OCI-LY3 (cell line): ENCODE data around the gene ZNF827.
A peak's percentile ranks its signal among the peaks of the same experiment; 100 is the strongest.

Source experiments
- H2AFZ ChIP-seq: fragments of 200-600, 300-600 bp; shearing (Covaris generic); 2 replicates; pipeline ENCODE4 v1.6.0; 2014; ENCODE audit warnings: antibody characterized with exemption, low read depth, low read length
- H3K27ac ChIP-seq: fragments of 200-600, 300-600 bp; sonication (generic); 2 replicates; pipeline ENCODE4 v1.5.1; 2014; ENCODE audit warnings: mild to moderate bottlenecking, low read length, moderate library complexity, mixed read lengths
- H3K27me3 ChIP-seq: fragments of 200-600, 300-600 bp; sonication (generic); 2 replicates; pipeline ENCODE4 v1.6.1; 2014; ENCODE audit warnings: low read depth, low read length, mixed read lengths
- H3K36me3 ChIP-seq: fragments of 200-600, 300-600 bp; sonication (generic); replicated peaks from 2 replicates; pipeline ENCODE3; 2014; ENCODE audit warnings: low read depth, low read length, mixed read lengths
- H3K4me1 ChIP-seq: fragments of 300-600, 200-600 bp; sonication (generic); 2 replicates; pipeline ENCODE4 v1.6.1; 2014; ENCODE audit warnings: low read length, mixed read lengths
- H3K4me2 ChIP-seq: fragments of 200-600, 300-600 bp; sonication (generic); 2 replicates; pipeline ENCODE4 v1.6.1; 2014; ENCODE audit warnings: low read length, mixed read lengths
- H3K4me3 ChIP-seq: fragments of 300-600, 200-600 bp; sonication (generic); 2 replicates; pipeline ENCODE4 v1.5.1; 2014; ENCODE audit warnings: antibody characterized with exemption, mild to moderate bottlenecking, low read length, moderate library complexity
- H3K79me2 ChIP-seq: fragments of 300-600, 200-600 bp; shearing (Covaris generic); 2 replicates; pipeline ENCODE4 v1.6.1; 2014; ENCODE audit warnings: mild to moderate bottlenecking, low read length, mixed read lengths
- H3K9ac ChIP-seq: fragments of 300-600, 200-600 bp; shearing (Covaris generic); 2 replicates; pipeline ENCODE4 v1.6.0; 2014; ENCODE audit warnings: mild to moderate bottlenecking, low read length, moderate library complexity
- H3K9me3 ChIP-seq: fragments of 200-600, 300-600 bp; shearing (Covaris generic); 2 replicates; pipeline ENCODE4 v1.6.1; 2014; ENCODE audit warnings: low read length, mixed read lengths; ENCODE audit not compliant: insufficient read depth
- H4K20me1 ChIP-seq: fragments of 200-600, 300-600 bp; sonication (generic); 2 replicates; pipeline ENCODE4 v1.6.1; 2016; ENCODE audit warnings: low read length, mixed read lengths; ENCODE audit not compliant: insufficient read depth
- EZH2phosphoT487 ChIP-seq: fragments of 200-600 bp; shearing (Covaris generic); IDR thresholded peaks from 2 replicates; pipeline ENCODE4 v1.6.1; 2018; ENCODE audit warnings: antibody characterized with exemption, mixed run types, low read depth
- TF ChIP-seq, protein P1 (sequence below): fragments of 200-600, 300-600 bp; sonication (generic); IDR thresholded peaks from 2 replicates; pipeline ENCODE4 v1.5.1; 2014; ENCODE audit warnings: antibody characterized with exemption, low read length, low read depth

The ZNF827 gene

DNA sequence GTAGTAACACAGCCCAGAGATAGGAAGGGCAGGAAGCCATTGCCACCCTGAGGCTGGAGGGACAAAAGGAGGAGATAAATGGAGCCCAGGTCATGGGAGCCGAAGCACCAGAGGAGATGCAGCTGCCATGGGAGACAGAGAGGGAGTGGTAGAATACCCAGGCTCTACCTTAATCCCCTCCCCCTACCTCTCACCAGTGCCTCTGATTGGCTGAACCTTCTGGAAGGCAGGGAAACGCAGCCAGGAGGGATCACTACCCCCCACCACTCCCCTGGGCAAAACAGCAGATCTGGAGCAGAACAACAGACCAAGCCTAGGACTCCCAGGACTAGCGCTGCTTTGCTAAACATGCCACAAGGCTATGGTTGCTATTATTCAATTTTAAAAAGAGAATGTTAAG lies 114.2 kb downstream of the ZNF827 start:
- TF ChIP-seq, protein P1, sequence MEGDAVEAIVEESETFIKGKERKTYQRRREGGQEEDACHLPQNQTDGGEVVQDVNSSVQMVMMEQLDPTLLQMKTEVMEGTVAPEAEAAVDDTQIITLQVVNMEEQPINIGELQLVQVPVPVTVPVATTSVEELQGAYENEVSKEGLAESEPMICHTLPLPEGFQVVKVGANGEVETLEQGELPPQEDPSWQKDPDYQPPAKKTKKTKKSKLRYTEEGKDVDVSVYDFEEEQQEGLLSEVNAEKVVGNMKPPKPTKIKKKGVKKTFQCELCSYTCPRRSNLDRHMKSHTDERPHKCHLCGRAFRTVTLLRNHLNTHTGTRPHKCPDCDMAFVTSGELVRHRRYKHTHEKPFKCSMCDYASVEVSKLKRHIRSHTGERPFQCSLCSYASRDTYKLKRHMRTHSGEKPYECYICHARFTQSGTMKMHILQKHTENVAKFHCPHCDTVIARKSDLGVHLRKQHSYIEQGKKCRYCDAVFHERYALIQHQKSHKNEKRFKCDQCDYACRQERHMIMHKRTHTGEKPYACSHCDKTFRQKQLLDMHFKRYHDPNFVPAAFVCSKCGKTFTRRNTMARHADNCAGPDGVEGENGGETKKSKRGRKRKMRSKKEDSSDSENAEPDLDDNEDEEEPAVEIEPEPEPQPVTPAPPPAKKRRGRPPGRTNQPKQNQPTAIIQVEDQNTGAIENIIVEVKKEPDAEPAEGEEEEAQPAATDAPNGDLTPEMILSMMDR, result no peak
- TF ChIP-seq EZH2phosphoT487, result no peak
- Histone ChIP-seq H3K79me2 (no peaks in the 10 kb centered on the region), H3K9ac (no peak overlapping the region), H3K4me2 (no peak overlapping the region), H2AFZ (no peak overlapping the region), H3K36me3 (peaks cover 24% of the 10 kb centered on the region), H3K4me1 (peaks cover 69% of the 10 kb centered on the region), H3K9me3 (no peaks in the 10 kb centered on the region), H3K4me3 (no peak overlapping the region), H3K27ac (no peak overlapping the region), H4K20me1 (no peaks in the 10 kb centered on the region), H3K27me3 (no peaks in the 10 kb centered on the region)

DNA sequence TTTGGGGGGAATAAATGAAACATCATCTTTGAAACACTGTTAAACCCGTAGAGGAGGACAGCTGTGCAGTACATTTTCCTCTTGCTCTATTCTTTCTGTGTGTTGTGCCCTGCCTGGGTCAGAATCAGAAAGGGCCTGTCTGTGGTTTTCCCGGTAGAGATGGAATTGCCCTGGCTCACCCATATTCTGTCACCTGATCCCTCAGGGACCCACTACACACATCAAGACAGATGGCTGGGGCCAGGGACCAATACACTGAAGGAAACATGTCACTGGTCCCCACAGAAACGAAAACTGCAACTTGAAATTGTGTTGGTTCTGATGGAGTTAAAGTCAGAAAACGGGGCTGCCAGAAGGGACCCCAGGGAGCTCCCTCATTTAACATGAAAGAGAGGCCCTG lies 114.9 kb downstream of the ZNF827 start:
- H3K4me1 ChIP-seq, result peaks cover 68% of the 10 kb centered on the region
- no peaks in the 10 kb centered on the region for H3K79me2 ChIP-seq
- peaks cover 28% of the 10 kb centered on the region for H3K36me3 ChIP-seq
- no peak overlapping the region for H3K4me3 ChIP-seq
- H3K4me2 ChIP-seq, result peak overlapping the region; percentile 5; the same call in 1 of the 2 replicates
- H2AFZ ChIP-seq, result no peak overlapping the region
- H3K9me3 ChIP-seq, result no peaks in the 10 kb centered on the region
- no peaks in the 10 kb centered on the region for H3K27me3 ChIP-seq
- TF ChIP-seq EZH2phosphoT487, result no peak
- TF ChIP-seq, protein P1, result no peak
- no peak overlapping the region for H3K27ac ChIP-seq
- H3K9ac ChIP-seq, result no peak overlapping the region
- H4K20me1 ChIP-seq, result no peaks in the 10 kb centered on the region

DNA sequence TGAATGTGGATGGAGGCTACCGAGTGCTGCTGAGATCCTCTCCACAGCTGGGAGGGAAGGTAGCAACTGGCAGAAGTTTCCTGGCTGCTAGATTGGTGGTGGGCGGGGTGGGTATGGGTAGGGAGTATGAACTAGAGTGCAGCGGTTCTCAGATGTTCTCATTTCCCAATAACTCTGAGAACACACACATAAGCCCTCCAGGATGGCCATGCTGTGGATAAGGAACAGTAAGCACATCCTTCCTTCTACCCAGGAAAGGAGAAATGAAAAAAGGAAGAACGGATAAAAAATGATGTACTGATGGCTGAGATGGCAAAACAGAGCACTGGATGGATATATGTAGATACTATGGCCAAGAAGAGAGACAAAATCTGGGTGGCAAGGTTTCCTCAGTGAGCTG lies 116.0 kb downstream of the ZNF827 start:
- H3K27me3 ChIP-seq, result no peaks in the 10 kb centered on the region
- no peaks in the 10 kb centered on the region for H3K9me3 ChIP-seq
- H3K4me3 ChIP-seq, result no peak overlapping the region
- H3K4me2 ChIP-seq, result peak overlapping the region; percentile 62
- no peak overlapping the region for H3K27ac ChIP-seq
- H4K20me1 ChIP-seq, result no peaks in the 10 kb centered on the region
- TF ChIP-seq EZH2phosphoT487, result no peak
- TF ChIP-seq, protein P1, result no peak
- H3K4me1 ChIP-seq, result peaks cover 57% of the 10 kb centered on the region
- H3K36me3 ChIP-seq, result peaks cover 28% of the 10 kb centered on the region
- H3K9ac ChIP-seq, result no peak overlapping the region
- no peak overlapping the region for H2AFZ ChIP-seq
- no peaks in the 10 kb centered on the region for H3K79me2 ChIP-seq

DNA sequence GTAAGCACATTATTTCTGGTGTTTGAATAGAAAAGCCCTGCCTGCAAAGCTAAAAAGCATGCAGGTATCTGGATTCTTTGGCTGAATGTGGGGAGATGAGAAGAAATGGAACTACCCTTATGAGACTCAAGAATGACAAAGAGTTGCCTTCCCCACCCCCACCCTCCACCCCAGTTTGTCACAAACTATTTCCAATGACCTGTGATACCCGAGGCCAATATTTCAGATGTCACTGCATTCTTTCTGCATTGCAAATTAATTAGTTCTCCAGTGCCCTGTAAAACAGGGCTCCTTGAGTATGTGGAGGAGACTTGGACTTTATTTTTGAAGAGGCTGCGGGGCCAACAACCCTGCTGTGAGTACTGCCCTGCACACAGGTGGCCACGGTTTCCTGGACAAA lies 116.4 kb downstream of the ZNF827 start:
- Histone ChIP-seq H3K27me3 (no peaks in the 10 kb centered on the region), H3K9me3 (no peaks in the 10 kb centered on the region), H3K4me2 (peak overlapping the region; percentile 62), H3K4me3 (peak overlapping the region; percentile 10; the same call in 1 of the 2 replicates), H3K36me3 (peaks cover 25% of the 10 kb centered on the region), H3K9ac (no peak overlapping the region; the same call in 1 of the 2 replicates), H3K79me2 (no peaks in the 10 kb centered on the region), H3K4me1 (peaks cover 56% of the 10 kb centered on the region), H3K27ac (peak overlapping the region; percentile 17; the same call in 1 of the 2 replicates), H2AFZ (no peak overlapping the region), H4K20me1 (no peaks in the 10 kb centered on the region)
- TF ChIP-seq, protein P1, result no peak
- no peak for TF ChIP-seq EZH2phosphoT487
